Panc1 (cell line): ENCODE measurements around the gene ATOH8. TPM values are rescaled to one million over a fixed set of nuclear protein-coding genes. Genes with fewer than 3 reads are reported as not detected.
A peak's percentile ranks its signal among the peaks of the same experiment; 100 is the strongest.

Experiments used
- ATAC-seq: fragments of 200-7000 bp; cut with Tn5 transposase; 2 replicates; pipeline ENCODE4 v1.9.1; 2020; ENCODE audit warnings: mild to moderate bottlenecking, moderate library complexity
- BruUV-seq: library from RNA; stranded (reverse); fragments of 400-500 nt; replicated peaks from 2 replicates; lab custom pipeline; 2021; lab: Mats Ljungman, UMichigan
- CTCF ChIA-PET: fragments of 300-600 bp; sonication (Branson Sonifier 250); formaldehyde crosslinking; loops from one replicate; lab custom pipeline; 2022; ENCODE audit warnings: antibody characterized with exemption; lab: Charles Lee
- POLR2A ChIA-PET: fragments of 300-600 bp; sonication (Branson Sonifier 250); formaldehyde crosslinking; loops from one replicate; lab custom pipeline; 2022; ENCODE audit warnings: antibody characterized with exemption; lab: Charles Lee
- DNase-seq: peaks from one replicate; pipeline ENCODE4 v3.0.0-alpha.2; 2010; ENCODE audit warnings: low read depth, low spot score
- H3K27ac ChIP-seq: 2 replicates; pipeline ENCODE4 v1.5.1; 2011; ENCODE audit warnings: mild to moderate bottlenecking, low read length, inconsistent platforms
- H3K27me3 ChIP-seq: fragments of 200-500 bp; sonication (Bioruptor generic); 2 replicates; pipeline ENCODE4 v1.6.0; 2014; ENCODE audit warnings: low read length, inconsistent platforms; ENCODE audit not compliant: control insufficient read depth, insufficient read depth
- H3K36me3 ChIP-seq: fragments of 200-500 bp; sonication (Bioruptor generic); 2 replicates; pipeline ENCODE4 v1.5.1; 2014; ENCODE audit warnings: inconsistent platforms, mild to moderate bottlenecking, low read length, moderate library complexity; ENCODE audit not compliant: control insufficient read depth, insufficient read depth
- H3K4me1 ChIP-seq: 2 replicates; pipeline ENCODE4 v1.5.1; 2011; ENCODE audit warnings: inconsistent platforms, mild to moderate bottlenecking, low read length, moderate library complexity; ENCODE audit not compliant: control insufficient read depth, insufficient read depth
- H3K4me3 ChIP-seq, 2 experiments: 2 replicates each; pipeline ENCODE4 v1.5.1; 2011 to 2012; ENCODE audit warnings: low read depth in 2 of 2, low read length in 2 of 2, mild to moderate bottlenecking in 2 of 2, inconsistent platforms in 1 of 2, moderate library complexity in 1 of 2
- H3K9me3 ChIP-seq: fragments of 200-500 bp; sonication (Bioruptor generic); 2 replicates; pipeline ENCODE4 v1.5.1; 2014; ENCODE audit warnings: low read depth, mild to moderate bottlenecking, inconsistent platforms, low read length, moderate library complexity; ENCODE audit not compliant: control insufficient read depth, insufficient read depth
- POLR2AphosphoS5 ChIP-seq: IDR thresholded peaks from 2 replicates; pipeline ENCODE4 v1.6.1; 2012; ENCODE audit warnings: mild to moderate bottlenecking, low read depth, low read length, moderate library complexity
- SIN3A ChIP-seq: IDR thresholded peaks from 2 replicates; pipeline ENCODE4 v1.6.1; 2012; ENCODE audit warnings: low read depth, mild to moderate bottlenecking, low read length, moderate library complexity, borderline replicate concordance; ENCODE audit not compliant: insufficient read depth
- TCF7L2 ChIP-seq: IDR thresholded peaks from 2 replicates; pipeline ENCODE4 v1.6.1; 2011; ENCODE audit warnings: mild to moderate bottlenecking, low read depth, low read length, inconsistent platforms
- in situ Hi-C: cut with HindIII; loops from 2 replicates; pipeline ENCODE4 v1.10.0; 2016; ENCODE audit warnings: low sequenced_read_pairs, low pct_unique_long_range_greater_than_20kb
- intact Hi-C: fragments of 100-400 bp; cut with micrococcal nuclease; formaldehyde crosslinking; loops from one replicate; pipeline ENCODE4 v1.10.0; 2022; ENCODE audit not compliant: unreplicated experiment
- total RNA-seq: library from RNA; stranded (reverse); gene quantifications from one replicate; pipeline ENCODE4 v1.2.1, GENCODE V29; 2021; ENCODE audit not compliant: unreplicated experiment
- TF ChIP-seq, protein P1 (sequence below): fragments of 450-650 bp; IDR thresholded peaks from 2 replicates; pipeline ENCODE4 v1.5.1; 2017; ENCODE audit warnings: mild to moderate bottlenecking
- TF ChIP-seq, protein P2 (sequence below), 2 experiments: IDR thresholded peaks; 2 replicates each; pipeline ENCODE4 v1.6.1; 2011 to 2012; ENCODE audit warnings: low read depth in 2 of 2, control low read depth in 1 of 2, low read length in 1 of 2, mild to moderate bottlenecking in 1 of 2, moderate library complexity in 1 of 2; ENCODE audit not compliant: insufficient read depth in 1 of 2

The ATOH8 gene
- total RNA-seq, 1 experiment from 2014 or later: 3.8 TPM

DNA sequence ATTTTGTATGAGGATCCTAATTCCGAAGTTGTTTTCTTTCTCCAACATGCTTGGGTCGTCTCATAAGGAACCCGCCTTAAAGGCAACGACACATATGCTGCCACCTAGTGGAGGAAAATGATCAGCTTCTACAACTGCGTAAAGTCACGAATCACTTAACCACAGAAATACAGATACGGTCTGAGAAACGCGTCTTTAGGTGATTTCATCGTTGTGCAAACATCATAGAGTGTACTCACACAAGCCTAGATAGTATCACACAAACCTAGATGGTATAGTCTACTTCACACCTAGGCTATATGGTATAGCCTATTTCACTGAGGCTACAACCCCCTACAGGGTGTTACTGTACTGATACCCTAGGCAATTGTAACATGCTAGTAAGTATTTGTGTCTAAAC lies 46.5 kb upstream of the ATOH8 start:
- peak; percentile 90 for DNase-seq
- Histone ChIP-seq H3K27me3 (peaks cover 2% of the 10 kb centered on the region; the same call in 1 of the 2 replicates), H3K4me1 (peaks cover 6% of the 10 kb centered on the region; the same call in 1 of the 2 replicates), H3K4me3 (no peak overlapping the region), H3K27ac (no peak overlapping the region), H3K36me3 (no peaks in the 10 kb centered on the region), H3K9me3 (no peaks in the 10 kb centered on the region)
- intact Hi-C loops: loop anchor here (2.0 kb wide), 1 partner anchor 29 kb away; no protein-coding TSS in a partner anchor
- TF ChIP-seq POLR2AphosphoS5: no peak
- TF ChIP-seq, protein P1, sequence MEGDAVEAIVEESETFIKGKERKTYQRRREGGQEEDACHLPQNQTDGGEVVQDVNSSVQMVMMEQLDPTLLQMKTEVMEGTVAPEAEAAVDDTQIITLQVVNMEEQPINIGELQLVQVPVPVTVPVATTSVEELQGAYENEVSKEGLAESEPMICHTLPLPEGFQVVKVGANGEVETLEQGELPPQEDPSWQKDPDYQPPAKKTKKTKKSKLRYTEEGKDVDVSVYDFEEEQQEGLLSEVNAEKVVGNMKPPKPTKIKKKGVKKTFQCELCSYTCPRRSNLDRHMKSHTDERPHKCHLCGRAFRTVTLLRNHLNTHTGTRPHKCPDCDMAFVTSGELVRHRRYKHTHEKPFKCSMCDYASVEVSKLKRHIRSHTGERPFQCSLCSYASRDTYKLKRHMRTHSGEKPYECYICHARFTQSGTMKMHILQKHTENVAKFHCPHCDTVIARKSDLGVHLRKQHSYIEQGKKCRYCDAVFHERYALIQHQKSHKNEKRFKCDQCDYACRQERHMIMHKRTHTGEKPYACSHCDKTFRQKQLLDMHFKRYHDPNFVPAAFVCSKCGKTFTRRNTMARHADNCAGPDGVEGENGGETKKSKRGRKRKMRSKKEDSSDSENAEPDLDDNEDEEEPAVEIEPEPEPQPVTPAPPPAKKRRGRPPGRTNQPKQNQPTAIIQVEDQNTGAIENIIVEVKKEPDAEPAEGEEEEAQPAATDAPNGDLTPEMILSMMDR: peak; percentile 88
- ChIA-PET POLR2A (interaction anchor here (0.6 kb wide), 1 partner anchor 87 kb away, joined by 5 read pairs; no protein-coding TSS in a partner anchor), CTCF (interaction anchor here (0.7 to 1.8 kb wide), 8 partner anchors 11 to 270 kb away, joined by 3 to 25 read pairs (median 4); no protein-coding TSS in a partner anchor)
- in situ Hi-C loops: loop anchor here (5.0 kb wide), 1 partner anchor 50 kb away; no protein-coding TSS in a partner anchor
- peak; percentile 93 for ATAC-seq
- no TSS peak for BruUV-seq

DNA sequence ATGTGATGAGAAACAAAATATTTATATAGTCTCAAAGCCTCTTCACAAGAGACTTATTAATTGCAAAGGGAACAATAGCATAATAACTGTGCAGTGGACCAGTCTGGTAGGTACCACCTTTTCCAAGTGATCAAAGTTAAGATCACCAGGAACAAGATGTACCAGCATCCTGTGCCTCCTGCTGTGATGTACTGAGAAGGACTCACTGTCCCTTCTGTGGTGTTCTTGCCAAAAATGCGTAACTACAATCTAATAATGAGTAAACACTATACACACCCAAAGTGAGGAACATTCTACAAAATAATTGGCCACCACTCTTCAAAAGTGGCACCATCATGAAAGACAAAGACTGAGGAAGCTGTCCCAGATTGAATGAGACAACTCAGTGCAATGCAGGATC lies 45.1 kb upstream of the ATOH8 start:
- ChIA-PET POLR2A (no interaction called here), CTCF (interaction anchor here (1.3 to 1.8 kb wide), 2 partner anchors 29 to 71 kb away, joined by 6 to 25 read pairs; no protein-coding TSS in a partner anchor)
- H3K36me3 ChIP-seq: no peaks in the 10 kb centered on the region
- H3K27ac ChIP-seq: no peak overlapping the region
- H3K4me1 ChIP-seq: no peaks in the 10 kb centered on the region
- BruUV-seq: no TSS peak
- in situ Hi-C loops: loop anchor here (5.0 kb wide), 1 partner anchor 51 kb away; no protein-coding TSS in a partner anchor
- ATAC-seq: no peak
- H3K4me3 ChIP-seq: no peak overlapping the region
- H3K9me3 ChIP-seq: no peaks in the 10 kb centered on the region
- TF ChIP-seq TCF7L2 (no peak), SIN3A (no peak), POLR2AphosphoS5 (no peak)
- TF ChIP-seq, protein P1: no peak
- TF ChIP-seq, protein P2, sequence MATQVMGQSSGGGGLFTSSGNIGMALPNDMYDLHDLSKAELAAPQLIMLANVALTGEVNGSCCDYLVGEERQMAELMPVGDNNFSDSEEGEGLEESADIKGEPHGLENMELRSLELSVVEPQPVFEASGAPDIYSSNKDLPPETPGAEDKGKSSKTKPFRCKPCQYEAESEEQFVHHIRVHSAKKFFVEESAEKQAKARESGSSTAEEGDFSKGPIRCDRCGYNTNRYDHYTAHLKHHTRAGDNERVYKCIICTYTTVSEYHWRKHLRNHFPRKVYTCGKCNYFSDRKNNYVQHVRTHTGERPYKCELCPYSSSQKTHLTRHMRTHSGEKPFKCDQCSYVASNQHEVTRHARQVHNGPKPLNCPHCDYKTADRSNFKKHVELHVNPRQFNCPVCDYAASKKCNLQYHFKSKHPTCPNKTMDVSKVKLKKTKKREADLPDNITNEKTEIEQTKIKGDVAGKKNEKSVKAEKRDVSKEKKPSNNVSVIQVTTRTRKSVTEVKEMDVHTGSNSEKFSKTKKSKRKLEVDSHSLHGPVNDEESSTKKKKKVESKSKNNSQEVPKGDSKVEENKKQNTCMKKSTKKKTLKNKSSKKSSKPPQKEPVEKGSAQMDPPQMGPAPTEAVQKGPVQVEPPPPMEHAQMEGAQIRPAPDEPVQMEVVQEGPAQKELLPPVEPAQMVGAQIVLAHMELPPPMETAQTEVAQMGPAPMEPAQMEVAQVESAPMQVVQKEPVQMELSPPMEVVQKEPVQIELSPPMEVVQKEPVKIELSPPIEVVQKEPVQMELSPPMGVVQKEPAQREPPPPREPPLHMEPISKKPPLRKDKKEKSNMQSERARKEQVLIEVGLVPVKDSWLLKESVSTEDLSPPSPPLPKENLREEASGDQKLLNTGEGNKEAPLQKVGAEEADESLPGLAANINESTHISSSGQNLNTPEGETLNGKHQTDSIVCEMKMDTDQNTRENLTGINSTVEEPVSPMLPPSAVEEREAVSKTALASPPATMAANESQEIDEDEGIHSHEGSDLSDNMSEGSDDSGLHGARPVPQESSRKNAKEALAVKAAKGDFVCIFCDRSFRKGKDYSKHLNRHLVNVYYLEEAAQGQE (IDR thresholded peaks at IDR 0.05; ENCODE audit: insufficient read depth in 1 of 2, low read depth in 2 of 2, low read length in 1 of 2): no peak
- no peak for DNase-seq
- peaks cover 2% of the 10 kb centered on the region; the same call in 1 of the 2 replicates for H3K27me3 ChIP-seq
- intact Hi-C loops: no loop called here
